Hematopoietic multipotent progenitor cell treated with erythropoietin and hydrocortisone succinate and interleukin-3 and kit ligand, for 17 days (in vitro differentiated cells): ENCODE data around the gene ACTR8.
"Not testable (repeated sequence)": the region's sequence is repeated elsewhere in the genome, so short reads cannot be mapped to it uniquely, and the experiment has no call there.

ENCODE experiments used
- DNase-seq: peaks from one replicate; pipeline ENCODE4 v3.0.0-alpha.2; 2015; ENCODE audit warnings: low spot score

Gene ACTR8

DNA sequence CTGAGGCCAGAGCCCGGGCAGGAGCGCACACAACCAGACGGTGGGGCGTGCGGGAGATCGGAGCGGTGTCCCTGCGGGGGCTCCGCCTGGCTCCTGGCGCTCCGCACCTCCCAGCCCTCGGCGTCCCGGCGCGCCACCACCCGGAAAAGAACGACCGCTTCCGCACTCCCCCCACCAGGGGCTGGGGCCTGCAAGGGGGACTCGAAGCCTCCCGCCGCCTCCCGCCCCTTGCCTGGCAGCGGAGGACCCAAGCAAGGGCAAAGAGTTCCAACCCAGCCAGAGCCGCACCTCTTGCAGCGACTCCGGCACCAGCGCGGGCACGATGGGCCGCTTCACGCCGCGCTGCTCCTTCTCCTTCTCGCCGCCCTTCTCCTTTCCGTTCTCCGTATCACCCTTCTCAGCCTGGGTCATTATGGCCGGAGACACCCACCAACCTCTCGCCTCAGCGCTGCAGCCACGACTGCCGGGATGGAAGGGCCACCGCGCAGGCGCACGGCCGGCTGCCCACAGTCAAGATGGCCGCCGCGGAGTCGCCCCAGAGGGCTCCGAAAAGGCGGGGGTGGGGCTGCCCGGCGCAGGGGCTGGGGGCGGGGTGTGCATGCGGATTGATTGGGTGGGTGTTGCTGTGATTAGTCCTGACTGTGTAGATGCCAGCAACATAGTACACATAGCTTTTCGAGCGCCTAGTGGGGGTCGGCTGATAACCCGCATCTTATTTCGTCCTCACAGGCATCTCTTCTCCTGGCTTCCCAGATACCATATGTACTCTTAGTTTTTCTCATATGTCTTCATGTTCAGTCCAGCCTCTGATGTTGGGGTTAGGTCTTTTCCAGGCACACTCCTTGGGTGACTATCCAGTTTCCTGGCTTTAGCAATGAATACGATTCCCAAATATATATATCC is at the start of gene ACTR8:
Gene ACTR8, minus strand, starts transcription at position 462 of the 903 bp plus-strand sequence. Its CDS starts 51 bp downstream, at position 411.
- DNase-seq: peak; percentile 79

GRCh38 chr3:53927208-53927872 is 45.4 kb upstream of the ACTR8 start:
- DNase-seq: not testable (repeated sequence)

GRCh38 chr3:53921296-53921695 is 39.3 kb upstream of the ACTR8 start:
- peak; percentile 48 for DNase-seq

DNA sequence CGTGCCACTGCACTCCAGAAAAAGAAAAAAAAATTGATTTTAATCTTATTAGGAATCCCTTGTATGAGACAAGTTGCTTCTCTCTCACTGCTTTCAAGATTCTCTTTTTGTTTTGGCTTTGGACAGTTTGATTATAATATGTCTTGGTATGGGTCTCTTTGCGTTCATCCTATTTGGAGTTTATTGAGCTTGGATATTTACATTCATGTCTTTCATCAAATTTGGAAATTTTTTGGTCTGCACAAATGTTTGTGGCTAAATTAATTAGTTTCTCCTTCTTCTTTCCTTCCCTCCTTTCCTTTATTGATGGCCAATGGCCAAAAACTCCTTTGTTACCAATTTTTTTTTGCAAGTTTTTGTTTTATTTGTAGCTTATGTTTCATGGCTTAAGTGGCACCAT is 37.8 kb upstream of the ACTR8 start:
- DNase-seq: no peak

- DNase-seq: no peak
Measured at GRCh38 chr3:53913401-53913800, 31.4 kb upstream of the ACTR8 start.

DNA sequence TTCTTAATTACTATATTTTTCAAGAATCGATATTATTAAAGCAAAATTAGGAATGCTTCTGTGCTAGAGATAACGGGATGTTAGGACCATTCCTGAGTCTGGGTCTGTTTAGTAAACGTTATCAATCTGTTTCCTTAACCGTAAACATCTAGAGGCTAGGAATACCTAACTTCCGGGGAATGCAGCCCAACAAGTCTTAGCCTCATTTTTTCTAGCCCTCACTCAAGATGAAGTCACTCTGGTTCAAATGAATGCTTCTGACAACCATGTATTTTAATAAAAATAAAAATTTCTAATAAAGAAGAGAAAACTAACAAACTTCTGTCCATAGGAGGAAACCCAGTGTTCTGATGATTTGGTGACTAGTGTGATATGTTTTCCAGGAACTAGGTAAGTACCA is 20.8 kb upstream of the ACTR8 start:
- DNase-seq: no peak

GRCh38 chr3:53902067-53902466 is 20.1 kb upstream of the ACTR8 start:
- DNase-seq: no peak

- no peak for DNase-seq
Measured at GRCh38 chr3:53900666-53901331, 18.8 kb upstream of the ACTR8 start.

DNA sequence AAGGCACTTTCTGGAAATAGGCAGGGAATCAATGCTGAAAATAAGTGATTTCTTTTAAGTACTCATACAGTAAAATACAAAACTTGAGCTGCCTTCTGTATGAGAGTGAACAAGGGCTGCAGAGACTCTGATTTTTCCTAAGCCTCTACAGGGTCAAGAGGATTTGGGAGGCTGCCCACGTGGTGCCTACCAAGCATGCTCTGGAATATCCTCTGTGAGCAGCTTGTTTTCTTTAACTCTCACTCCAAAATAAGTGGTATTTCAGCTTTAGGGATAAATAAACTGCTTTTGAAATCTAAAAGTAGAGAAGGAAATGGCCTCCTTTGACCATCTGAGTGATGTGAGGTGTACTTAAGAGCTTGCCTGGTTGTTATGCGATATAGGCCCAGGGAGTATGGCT is 17.8 kb upstream of the ACTR8 start:
- DNase-seq: no peak

GRCh38 chr3:53892286-53892637 is 10.3 kb upstream of the ACTR8 start:
- DNase-seq: no peak

DNA sequence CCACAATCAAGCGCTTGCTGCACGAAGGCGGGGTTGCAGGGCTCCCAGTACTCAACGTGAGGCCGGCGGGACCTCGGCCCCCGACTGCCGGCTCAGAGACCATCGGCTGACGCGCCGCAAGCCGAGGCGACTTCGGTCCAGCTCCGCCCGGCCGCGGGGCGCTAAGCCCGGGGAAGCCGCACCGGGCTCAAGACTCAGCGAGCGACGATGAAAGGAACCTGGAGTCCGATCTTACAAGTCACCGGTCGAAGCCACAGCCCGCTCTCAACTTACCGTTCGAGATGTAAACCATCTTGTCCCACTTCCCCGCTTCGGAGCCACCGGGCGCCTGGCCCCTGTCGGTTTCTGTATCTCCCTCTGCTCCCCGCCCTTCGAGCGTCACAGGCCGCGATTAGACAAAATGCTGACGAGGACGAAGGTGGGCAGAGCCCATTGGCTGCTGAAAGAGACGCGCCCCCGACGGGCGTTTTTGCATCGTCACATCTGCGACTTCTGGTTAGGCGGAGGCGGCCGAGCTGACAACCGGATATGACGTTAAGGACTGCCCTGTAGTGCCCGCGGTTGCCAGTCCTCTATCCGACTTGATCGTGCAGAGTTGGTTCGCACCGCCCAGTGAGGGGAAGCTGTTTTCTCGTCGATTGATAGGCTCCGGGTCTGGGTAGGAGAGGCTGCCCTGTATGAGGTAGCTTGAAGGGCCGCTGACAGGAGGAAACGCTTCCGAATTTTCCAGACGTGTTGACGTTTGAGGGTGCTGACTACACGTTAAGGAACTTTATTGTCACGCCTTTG is 9.7 kb upstream of the ACTR8 start, which contains the start of gene SELENOK:
Gene SELENOK, minus strand, starts transcription at position 363 of the 789 bp plus-strand sequence.
- peak; percentile 99 for DNase-seq

DNA sequence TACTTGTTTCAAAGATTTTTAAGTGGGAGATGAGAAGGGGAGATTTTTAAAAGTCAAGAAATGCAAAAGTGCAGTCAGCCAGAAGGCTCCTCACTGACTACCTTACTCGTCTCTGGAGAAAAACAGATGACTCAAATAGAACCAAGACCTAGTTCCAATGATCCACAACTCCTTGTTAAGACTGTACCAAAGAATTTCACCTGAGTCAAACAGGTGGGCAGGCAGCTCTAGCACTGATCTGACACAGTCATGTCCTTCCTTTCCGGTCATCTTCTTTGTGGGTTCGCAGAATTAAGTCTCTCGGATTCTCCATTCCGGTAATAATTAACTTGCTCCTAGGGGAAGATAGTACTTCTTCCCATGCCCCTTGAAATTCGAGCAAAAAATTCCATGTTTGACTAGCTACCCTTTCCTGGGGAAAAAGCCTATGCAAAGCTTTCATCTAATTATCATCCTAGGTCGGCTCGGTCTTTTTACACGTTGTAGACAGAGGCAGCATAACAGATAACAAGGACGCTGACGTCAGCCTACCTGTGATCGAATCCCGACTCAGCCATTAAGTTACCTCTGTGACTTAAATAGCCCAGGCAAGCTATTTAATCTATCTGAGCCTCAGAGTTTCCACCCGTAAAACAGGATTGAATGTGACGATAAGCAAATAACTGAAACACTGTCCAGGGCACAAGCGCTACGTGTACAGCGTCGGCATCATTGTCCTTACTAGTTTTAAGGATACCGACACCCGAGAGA is 8.9 kb upstream of the ACTR8 start:
- DNase-seq: peak; percentile 84

DNA sequence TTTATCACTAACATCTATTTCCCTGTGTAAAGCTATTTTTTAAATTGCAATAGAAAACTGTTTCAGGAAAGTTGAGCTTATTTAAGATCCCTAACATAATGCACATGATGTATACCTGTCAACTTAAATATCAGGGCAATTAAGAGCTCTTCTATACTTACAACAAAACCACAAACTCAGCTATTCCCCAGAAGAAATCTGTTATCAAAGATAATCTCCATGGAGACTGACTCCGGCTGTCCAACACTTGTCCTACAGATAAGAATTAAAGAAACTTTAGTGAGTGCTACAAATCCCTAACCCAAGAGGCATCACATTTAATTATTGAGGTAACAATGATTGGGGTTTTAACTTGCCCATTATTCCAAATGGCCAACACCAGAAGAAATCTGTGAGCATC is 6.3 kb upstream of the ACTR8 start:
- peak; percentile 44 for DNase-seq

- DNase-seq: no peak
Measured at GRCh38 chr3:53887446-53887845, 5.5 kb upstream of the ACTR8 start.

- no peak for DNase-seq
Measured at GRCh38 chr3:53885239-53885638, 3.3 kb upstream of the ACTR8 start.

DNA sequence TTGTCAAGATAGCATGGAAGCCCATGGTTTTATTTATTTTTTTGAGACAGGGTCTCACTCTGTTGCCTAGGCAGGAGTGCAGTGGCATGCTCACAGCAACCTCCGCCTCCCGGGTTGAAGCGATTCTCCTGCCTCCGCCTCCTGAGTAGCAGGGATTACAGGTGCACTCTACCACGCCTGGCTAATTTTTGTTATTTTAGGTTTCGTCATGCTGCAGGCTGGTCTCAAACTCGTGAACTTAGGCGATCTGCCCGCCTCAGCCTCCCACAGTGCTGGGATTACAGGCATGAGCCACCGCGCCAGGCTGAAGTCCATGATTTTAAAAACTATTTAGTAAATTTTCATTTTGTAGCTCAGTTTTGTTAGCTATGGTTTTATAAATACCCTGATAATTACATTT is 2.7 kb upstream of the ACTR8 start:
- no peak for DNase-seq

DNA sequence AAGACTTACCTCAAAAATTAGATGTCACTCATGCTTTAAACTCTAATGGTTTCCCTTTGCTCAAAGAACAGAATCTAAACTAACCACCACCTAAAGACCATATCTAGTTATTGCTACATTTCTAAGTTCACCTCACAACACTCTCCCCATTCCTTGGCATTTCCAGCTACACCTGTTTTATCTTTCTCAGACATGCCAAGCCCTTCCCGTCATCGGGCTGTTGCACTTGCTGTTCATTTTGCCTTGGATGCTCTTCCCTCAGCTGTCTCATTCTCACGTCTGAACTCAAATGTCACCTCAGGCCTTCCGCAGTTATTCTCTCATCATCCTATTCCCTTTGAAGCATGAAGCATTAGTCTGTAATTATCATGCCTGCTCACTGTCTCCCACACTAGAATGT is 1.1 kb upstream of the ACTR8 start:
- DNase-seq: no peak

GRCh38 chr3:53880396-53881345 is 1.3 kb downstream of the ACTR8 start:
- no peak for DNase-seq

GRCh38 chr3:53865732-53866499 is 16.0 kb downstream of the ACTR8 start:
- no peak for DNase-seq
